Neutrophil (primary cell): ENCODE data around the gene EOLA1.
A peak's percentile ranks its signal among the peaks of the same experiment; 100 is the strongest.
"Not testable (repeated sequence)": the region's sequence is repeated elsewhere in the genome, so short reads cannot be mapped to it uniquely, and the experiment has no call there.

ENCODE experiments used
- H3K27ac ChIP-seq: fragments of 200-600 bp; sonication (generic); 2 replicates; pipeline ENCODE4 v1.5.1; 2016; ENCODE audit warnings: mild to moderate bottlenecking, moderate library complexity
- H3K27me3 ChIP-seq: fragments of 200-600 bp; sonication (generic); 2 replicates; pipeline ENCODE4 v1.6.0; 2016; ENCODE audit warnings: mild to moderate bottlenecking
- H3K36me3 ChIP-seq: fragments of 200-600 bp; sonication (generic); 2 replicates; pipeline ENCODE4 v1.5.1; 2017
- H3K4me1 ChIP-seq, 2 experiments: fragments of 200-600 bp in 1 of 2; sonication (generic) in 1 of 2; 1 replicate in 1 of 2; 2 replicates in 1 of 2; pipeline versions ENCODE4 v1.5.1 to v1.6.1; 2013 to 2016; ENCODE audit warnings: low read depth in 1 of 2, low read length in 1 of 2, mild to moderate bottlenecking in 1 of 2, moderate library complexity in 1 of 2; ENCODE audit not compliant: control insufficient read depth in 1 of 2, insufficient read depth in 1 of 2
- H3K4me3 ChIP-seq, 2 experiments: fragments of 200-600 bp in 1 of 2; sonication (generic) in 1 of 2; 1 replicate in 1 of 2; 2 replicates in 1 of 2; pipeline ENCODE4 v1.5.1; 2013 to 2016; ENCODE audit warnings: low read depth in 1 of 2, low read length in 1 of 2, mild to moderate bottlenecking in 1 of 2, moderate library complexity in 1 of 2
- H3K9me3 ChIP-seq: fragments of 200-600 bp; sonication (generic); 2 replicates; pipeline ENCODE4 v1.5.1; 2016
- CTCF ChIP-seq: fragments of 200-600 bp; sonication (generic); IDR thresholded peaks from 2 replicates; pipeline ENCODE4 v1.5.1; 2016; ENCODE audit warnings: antibody characterized with exemption

Gene EOLA1

GRCh38 chrX:149527705-149528104, 13.1 kb upstream of the EOLA1 start:
- Histone ChIP-seq H3K4me1 (peaks cover 15 to 18% of the 10 kb centered on the region in 2 experiments), H3K27me3 (no peaks in the 10 kb centered on the region), H3K4me3 (no peak overlapping the region), H3K27ac (no peak overlapping the region), H3K36me3 (no peaks in the 10 kb centered on the region), H3K9me3 (no peaks in the 10 kb centered on the region)
- TF ChIP-seq CTCF = peak; percentile 31

GRCh38 chrX:149528381-149528780, 12.4 kb upstream of the EOLA1 start:
- no peak overlapping the region for H3K27ac ChIP-seq
- H3K36me3 ChIP-seq = no peaks in the 10 kb centered on the region
- no peaks in the 10 kb centered on the region for H3K27me3 ChIP-seq
- no peaks in the 10 kb centered on the region for H3K9me3 ChIP-seq
- no peak overlapping the region for H3K4me3 ChIP-seq
- TF ChIP-seq CTCF = no peak
- H3K4me1 ChIP-seq = peaks cover 15 to 18% of the 10 kb centered on the region in 2 experiments

- H3K27ac ChIP-seq = peak overlapping the region; percentile 33
- H3K36me3 ChIP-seq = no peaks in the 10 kb centered on the region
- no peaks in the 10 kb centered on the region for H3K9me3 ChIP-seq
- no peak for TF ChIP-seq CTCF
- no peaks in the 10 kb centered on the region for H3K27me3 ChIP-seq
- no peak overlapping the region for H3K4me3 ChIP-seq
- H3K4me1 ChIP-seq = peaks cover 0 to 6% of the 10 kb centered on the region in 2 experiments
Observed at GRCh38 chrX:149531599-149531998, 9.2 kb upstream of the EOLA1 start.

DNA sequence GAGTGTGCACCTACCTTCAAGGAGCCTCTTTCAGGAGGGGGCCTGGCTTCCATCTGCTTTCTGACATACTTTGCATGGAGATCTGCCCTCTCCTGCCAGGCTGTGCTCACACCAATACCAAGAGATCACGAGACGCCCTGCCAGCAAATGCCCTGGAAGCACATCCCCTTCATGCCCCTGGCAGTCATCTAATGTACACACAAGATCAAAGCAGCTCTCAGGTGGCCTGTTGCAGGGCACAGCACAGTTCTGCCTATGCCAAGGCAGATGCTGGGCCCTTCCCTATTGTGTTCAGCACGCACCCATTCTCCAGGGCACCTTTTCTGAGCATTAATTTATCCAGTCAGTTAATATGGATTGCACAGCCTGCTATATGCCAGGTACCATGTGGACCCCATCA, 7.9 kb upstream of the EOLA1 start:
- not testable (repeated sequence) for H3K4me3 ChIP-seq, H3K4me1 ChIP-seq, H3K27ac ChIP-seq, H3K9me3 ChIP-seq, H3K36me3 ChIP-seq, H3K27me3 ChIP-seq

DNA sequence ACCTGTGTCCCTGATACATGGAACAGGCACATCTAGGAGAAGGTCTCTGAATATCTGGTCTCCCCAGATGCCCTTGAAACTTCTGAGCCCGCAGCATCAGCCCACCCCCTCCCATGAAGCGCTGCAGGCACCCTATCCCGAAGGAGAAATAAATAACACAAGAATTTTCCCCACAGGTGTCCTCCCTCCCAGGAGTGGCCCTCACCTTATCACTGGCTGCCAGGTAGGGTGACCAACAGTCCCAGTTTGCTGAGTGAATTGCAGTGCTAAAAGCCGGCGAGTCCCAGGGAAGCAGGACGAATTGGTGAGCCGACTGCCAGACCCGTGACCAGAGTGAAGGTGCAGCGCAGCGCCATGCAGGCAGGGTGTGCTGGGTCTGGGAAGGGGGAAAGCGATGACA, 6.8 kb upstream of the EOLA1 start:
- H3K4me1 ChIP-seq, H3K4me3 ChIP-seq, H3K9me3 ChIP-seq, H3K36me3 ChIP-seq, H3K27ac ChIP-seq, H3K27me3 ChIP-seq: not testable (repeated sequence)

- not testable (repeated sequence) for H3K36me3 ChIP-seq, H3K4me3 ChIP-seq, H3K9me3 ChIP-seq, H3K27ac ChIP-seq, H3K27me3 ChIP-seq
- H3K4me1 ChIP-seq = peaks cover 3 to 10% of the 10 kb centered on the region in 2 experiments
Observed at GRCh38 chrX:149534926-149535602, 5.7 kb upstream of the EOLA1 start.

DNA sequence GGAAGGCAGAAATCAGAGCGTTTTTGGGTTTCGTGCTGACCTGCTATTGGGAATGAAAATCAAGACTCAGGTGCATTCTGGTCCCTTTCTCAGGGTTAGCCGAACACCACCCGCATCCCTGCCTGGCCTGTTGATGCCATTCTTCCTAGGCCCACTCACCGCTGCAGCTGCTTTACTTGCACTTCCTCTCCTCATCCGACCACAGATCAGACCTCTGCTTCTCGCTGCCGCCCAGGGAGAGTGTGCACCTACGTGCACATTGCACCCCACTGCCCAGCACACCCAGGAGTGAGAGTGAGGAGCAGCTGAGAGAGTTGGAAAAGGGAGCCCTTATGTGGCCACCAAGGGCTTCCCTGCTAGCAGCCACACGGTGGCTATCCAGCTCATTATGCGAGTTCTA, 3.3 kb upstream of the EOLA1 start:
- H3K27me3 ChIP-seq, H3K27ac ChIP-seq, H3K4me3 ChIP-seq, H3K9me3 ChIP-seq, H3K36me3 ChIP-seq: not testable (repeated sequence)
- H3K4me1 ChIP-seq = peaks cover 10 to 15% of the 10 kb centered on the region in 2 experiments
